Effector memory CD4-positive, alpha-beta T cell (primary cell): ENCODE data around the gene LIN28A.

Source experiments
- DNase-seq, 3 donors: peaks; one replicate each; pipeline ENCODE4 v3.0.0-alpha.2; 2020
- H3K27ac ChIP-seq: 2 replicates; pipeline ENCODE4 v1.7.0; 2013; ENCODE audit warnings: mild to moderate bottlenecking, low read length, moderate library complexity; ENCODE audit not compliant: insufficient read depth, poor library complexity, severe bottlenecking
- H3K27me3 ChIP-seq: replicated peaks from 2 replicates; pipeline ENCODE4 v1.7.0; 2013; ENCODE audit warnings: mild to moderate bottlenecking, low read length; ENCODE audit not compliant: insufficient read depth, control insufficient read depth, poor library complexity, severe bottlenecking
- H3K36me3 ChIP-seq: 2 replicates; pipeline ENCODE4 v1.7.0; 2013; ENCODE audit warnings: mild to moderate bottlenecking, low read length, moderate library complexity; ENCODE audit not compliant: control insufficient read depth, insufficient read depth
- H3K4me1 ChIP-seq: 2 replicates; pipeline ENCODE4 v1.7.0; 2013; ENCODE audit warnings: low read length, mild to moderate bottlenecking; ENCODE audit not compliant: control insufficient read depth, insufficient read depth, poor library complexity, severe bottlenecking
- H3K4me3 ChIP-seq: 2 replicates; pipeline ENCODE4 v1.7.0; 2013; ENCODE audit warnings: low read length, low read depth, mild to moderate bottlenecking; ENCODE audit not compliant: insufficient read depth, poor library complexity, severe bottlenecking
- H3K9me3 ChIP-seq: 2 replicates; pipeline ENCODE4 v1.7.0; 2013; ENCODE audit warnings: mild to moderate bottlenecking, low read length, moderate library complexity; ENCODE audit not compliant: control insufficient read depth

LIN28A gene

DNA sequence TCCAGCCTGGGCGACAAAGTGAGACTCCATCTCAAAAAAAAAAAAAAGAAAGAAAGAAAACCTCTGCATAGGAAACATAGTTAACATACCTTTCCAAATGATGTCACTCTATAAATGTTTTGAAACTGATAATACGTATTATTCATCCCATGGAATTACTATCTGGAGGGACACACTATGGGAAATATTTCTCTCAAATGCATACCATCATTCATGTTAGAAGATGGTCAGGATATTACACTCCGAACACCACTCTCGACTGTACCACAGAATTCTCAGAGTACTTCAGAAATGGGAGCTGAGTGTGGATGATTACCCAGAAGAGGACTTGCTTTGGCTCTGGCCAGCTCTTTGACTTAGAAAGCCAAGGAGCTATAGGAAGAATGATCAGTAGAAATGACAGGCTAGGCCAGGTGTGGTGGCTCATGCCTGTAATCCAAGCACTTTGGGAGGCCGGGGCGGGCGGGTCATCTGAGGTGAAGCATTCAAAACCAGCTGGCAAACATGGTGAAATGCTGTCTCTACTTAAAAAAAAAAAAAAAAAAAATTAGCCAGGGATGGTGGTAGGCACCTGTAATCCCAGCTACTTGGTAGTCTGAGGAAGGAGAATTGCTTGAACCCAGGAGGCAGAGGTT is 5.2 kb upstream of the LIN28A start:
- no peak overlapping the region for H3K27ac ChIP-seq
- no peak overlapping the region for H3K4me3 ChIP-seq
- H3K9me3 ChIP-seq: no peaks in the 10 kb centered on the region
- H3K27me3 ChIP-seq: peaks cover 2% of the 10 kb centered on the region
- H3K36me3 ChIP-seq: no peaks in the 10 kb centered on the region
- H3K4me1 ChIP-seq: peaks cover 14% of the 10 kb centered on the region
- no peak for DNase-seq

DNA sequence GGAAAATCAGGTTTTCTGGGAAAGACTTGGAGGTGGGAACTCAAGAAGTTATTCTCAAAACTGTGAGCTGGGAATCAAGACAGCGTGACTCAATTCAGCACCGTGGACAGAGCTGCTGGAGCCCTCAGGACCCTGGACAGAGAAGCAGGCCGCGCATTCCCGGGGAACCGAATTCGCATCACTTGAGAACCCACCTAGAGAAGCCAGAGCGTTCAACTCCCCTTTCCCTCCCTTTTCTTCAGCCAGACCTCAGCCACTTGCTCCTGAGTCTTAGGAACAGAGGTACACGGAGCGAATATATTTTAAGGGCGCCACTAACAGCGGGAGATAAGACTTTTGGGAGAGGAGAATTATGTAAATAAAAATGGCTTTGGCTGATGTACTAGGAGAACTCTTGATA is 2.0 kb upstream of the LIN28A start:
- Histone ChIP-seq H3K27ac (no peak overlapping the region), H3K4me1 (peaks cover 20% of the 10 kb centered on the region), H3K4me3 (no peak overlapping the region), H3K36me3 (no peaks in the 10 kb centered on the region), H3K9me3 (no peaks in the 10 kb centered on the region), H3K27me3 (peaks cover 27% of the 10 kb centered on the region)
- peak; percentile 42 to 66 (median 59) for DNase-seq

DNA sequence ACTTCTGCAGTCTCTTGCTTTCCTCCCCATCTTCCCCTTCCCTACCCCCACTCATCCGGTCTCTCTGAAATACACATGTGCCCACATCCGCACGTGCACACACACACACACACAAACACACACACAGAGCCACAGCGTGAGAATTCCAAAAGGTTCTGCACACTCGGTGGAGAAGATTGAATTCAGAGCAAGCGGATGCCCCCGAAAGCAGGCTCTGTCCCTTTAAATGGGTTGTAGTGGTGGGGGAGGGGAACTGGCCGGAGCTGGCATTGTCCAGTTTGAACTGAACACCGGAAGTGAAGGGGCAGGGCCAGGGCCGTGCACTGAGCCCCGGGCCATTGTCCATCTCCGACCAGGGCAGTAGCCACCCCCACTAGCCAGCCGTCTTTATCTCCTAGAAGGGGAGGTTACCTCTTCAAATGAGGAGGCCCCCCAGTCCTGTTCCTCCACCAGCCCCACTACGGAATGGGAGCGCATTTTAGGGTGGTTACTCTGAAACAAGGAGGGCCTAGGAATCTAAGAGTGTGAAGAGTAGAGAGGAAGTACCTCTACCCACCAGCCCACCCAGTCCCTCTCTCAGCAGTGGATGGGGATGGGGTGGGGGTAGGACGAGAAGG is 1.3 kb upstream of the LIN28A start:
- Histone ChIP-seq H3K4me1 (peaks cover 20% of the 10 kb centered on the region), H3K27ac (no peak overlapping the region), H3K36me3 (no peaks in the 10 kb centered on the region), H3K27me3 (peaks cover 27% of the 10 kb centered on the region), H3K9me3 (no peaks in the 10 kb centered on the region), H3K4me3 (no peak overlapping the region)
- no peak for DNase-seq

DNA sequence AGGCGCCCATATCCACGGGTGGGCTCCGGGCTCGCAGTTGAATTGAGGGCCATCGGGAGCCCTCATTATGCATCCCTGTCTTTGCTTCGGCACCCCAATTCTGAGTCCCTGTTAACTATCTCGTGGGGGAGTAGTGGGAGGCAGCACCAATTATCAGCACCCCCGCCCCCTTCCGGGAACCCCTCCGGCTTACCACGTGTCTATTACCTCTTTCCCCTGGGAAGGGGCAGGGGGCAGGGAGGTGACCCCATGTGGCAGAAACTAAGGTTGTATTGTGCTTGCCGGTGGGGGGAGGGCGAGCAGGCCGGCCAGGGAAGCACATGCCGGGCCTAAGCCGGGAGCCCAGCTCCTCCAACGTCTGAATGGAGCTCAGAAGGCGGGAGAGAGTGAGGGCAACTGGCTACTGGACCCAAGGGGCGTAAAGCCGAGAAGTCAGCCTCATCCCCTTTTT is 1.0 kb downstream of the LIN28A start:
- Histone ChIP-seq H3K9me3 (no peaks in the 10 kb centered on the region), H3K27me3 (peaks cover 27% of the 10 kb centered on the region), H3K27ac (no peak overlapping the region)

DNA sequence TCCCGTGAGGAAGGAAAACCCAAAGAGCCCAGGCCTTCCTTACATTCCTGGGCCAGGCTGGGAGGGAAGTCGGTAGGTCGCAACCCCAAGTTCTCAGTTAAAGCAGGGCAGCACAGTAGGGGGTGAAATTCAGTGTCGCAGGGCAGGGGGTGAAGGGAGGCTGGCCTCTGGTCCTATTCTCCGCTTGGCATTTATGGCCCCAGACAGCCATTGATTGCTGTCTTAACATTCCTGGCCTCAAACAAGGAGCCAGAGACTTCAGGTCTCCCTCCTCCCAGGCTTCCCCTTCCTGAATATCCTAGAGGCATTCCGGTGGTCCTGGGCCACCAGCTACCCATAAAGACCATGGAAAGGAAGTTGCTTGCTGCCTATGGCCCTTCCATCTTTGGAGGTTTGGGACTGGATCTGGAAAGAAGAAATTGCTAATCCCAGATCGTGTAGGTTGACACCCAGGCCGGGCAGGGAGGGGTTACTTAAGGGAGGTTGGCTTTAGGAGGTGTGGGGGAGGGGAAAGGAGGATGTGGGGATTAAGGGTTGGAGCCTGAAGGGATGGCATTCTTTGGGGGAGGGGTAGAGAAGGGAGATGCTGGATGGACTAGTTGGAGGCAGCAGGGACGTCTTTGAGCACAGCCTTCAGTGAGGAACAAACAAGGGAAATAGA is 1.7 kb downstream of the LIN28A start:
- Histone ChIP-seq H3K4me1 (peaks cover 20% of the 10 kb centered on the region), H3K27ac (no peak overlapping the region), H3K4me3 (no peak overlapping the region), H3K9me3 (no peaks in the 10 kb centered on the region), H3K36me3 (no peaks in the 10 kb centered on the region), H3K27me3 (peaks cover 27% of the 10 kb centered on the region)
- no peak for DNase-seq

More for the DNA sequence above, 1.0 kb downstream of the LIN28A start:
- Histone ChIP-seq H3K4me3 (no peak overlapping the region), H3K36me3 (no peaks in the 10 kb centered on the region), H3K4me1 (peaks cover 20% of the 10 kb centered on the region)
- DNase-seq: no peak

DNA sequence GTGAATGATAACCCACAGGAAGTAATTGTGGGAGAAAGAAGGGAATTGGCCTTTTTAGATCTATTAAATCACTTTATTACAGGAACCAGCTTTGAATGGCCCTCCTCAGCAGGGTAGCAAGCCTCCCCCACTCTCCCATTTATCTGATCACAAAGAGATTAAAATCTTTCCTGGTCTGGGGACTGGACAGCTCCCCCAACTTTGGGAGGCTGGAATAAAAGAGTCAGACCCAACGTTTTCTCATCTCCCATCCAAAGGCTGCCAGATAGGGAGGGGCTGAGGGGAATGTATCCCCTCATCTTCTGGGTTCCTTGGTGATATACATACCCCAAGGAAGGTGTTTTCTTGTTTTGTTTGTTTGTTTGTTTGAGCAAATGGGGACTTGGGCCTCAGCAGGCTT is 2.4 kb downstream of the LIN28A start:
- H3K4me1 ChIP-seq: peaks cover 20% of the 10 kb centered on the region
- H3K4me3 ChIP-seq: no peak overlapping the region
- DNase-seq: no peak
- no peaks in the 10 kb centered on the region for H3K36me3 ChIP-seq
- H3K27ac ChIP-seq: no peak overlapping the region
- peaks cover 27% of the 10 kb centered on the region for H3K27me3 ChIP-seq
- no peaks in the 10 kb centered on the region for H3K9me3 ChIP-seq

DNA sequence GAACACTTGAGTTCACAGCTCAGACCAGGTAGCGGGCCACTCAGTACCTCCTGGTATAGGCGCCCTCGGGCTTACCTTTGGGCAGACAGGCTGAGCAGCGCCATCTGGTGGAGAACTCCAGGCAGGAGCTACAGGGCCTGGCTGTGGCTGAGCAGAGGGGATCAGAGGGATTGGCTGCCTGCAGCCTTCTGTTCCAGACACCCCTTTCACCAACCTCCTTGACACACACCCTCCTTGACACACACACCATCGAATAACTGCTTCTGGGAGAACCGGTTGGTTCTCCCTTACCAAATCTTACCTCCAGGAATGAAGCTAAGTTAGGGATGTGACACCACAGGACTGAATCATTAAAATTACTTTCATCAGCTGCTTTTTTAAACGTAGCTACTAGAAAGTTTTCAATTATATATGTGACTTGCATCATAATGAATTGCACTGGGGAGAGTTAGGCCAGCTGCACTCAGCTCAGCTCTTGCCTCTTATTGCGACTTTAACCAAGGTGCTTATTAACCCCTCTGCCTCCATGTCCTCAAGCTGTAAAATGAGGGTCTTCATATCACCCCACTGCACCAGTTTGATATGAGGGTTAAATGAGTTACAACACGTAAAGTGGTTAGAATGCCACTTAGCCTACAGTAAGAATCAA is 6.6 kb downstream of the LIN28A start:
- H3K27ac ChIP-seq: no peak overlapping the region
- no peaks in the 10 kb centered on the region for H3K9me3 ChIP-seq
- H3K27me3 ChIP-seq: peaks cover 6% of the 10 kb centered on the region
- no peaks in the 10 kb centered on the region for H3K4me1 ChIP-seq
- peak; percentile 62 to 77 (median 65) for DNase-seq
- H3K4me3 ChIP-seq: no peak overlapping the region
- H3K36me3 ChIP-seq: no peaks in the 10 kb centered on the region

DNA sequence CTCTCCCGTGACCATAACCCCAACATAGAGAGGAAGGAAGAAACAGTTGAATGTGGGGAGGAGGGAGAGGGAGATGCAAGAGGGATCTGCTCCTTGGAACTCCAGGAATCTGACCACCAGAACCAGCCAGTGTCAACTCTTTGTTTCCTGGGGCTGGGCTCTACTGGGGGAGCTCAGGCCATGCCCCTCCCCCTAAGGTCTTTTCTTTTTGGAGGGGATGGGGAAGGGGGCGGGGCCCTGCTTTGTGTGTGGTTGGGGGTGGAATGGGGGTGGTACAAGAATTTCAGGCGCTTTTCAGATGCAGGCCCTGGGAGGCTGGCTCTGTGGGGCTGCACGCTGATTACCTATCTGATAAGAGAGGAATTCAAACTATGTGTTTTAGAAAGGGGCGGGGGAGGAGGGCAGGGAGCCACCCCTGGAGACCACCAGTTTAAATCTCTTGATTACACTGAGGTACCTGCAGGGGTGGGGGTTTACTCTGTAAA is 8.3 kb downstream of the LIN28A start:
- no peaks in the 10 kb centered on the region for H3K9me3 ChIP-seq
- no peaks in the 10 kb centered on the region for H3K4me1 ChIP-seq
- no peak overlapping the region for H3K4me3 ChIP-seq
- no peaks in the 10 kb centered on the region for H3K36me3 ChIP-seq
- H3K27ac ChIP-seq: no peak overlapping the region
- no peak for DNase-seq
- H3K27me3 ChIP-seq: no peaks in the 10 kb centered on the region

DNA sequence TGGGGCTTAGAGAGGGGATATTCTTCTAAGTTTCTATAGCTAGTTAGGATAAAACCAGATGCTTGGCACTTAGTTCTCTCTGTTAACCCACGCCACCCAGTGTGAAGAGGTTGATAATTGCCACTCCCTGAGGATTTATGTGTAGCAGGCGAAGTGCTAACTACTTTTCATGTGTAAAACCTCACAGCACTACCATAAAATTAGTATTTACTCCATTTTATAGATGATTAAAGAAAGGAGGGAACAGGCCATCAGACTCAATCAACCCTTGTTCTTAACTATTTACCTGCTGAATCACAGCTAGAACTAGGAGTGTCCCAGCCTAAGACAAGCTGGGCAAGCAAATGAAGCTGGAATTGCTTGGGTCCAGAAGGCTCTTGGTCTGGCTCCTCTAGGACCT is 8.9 kb downstream of the LIN28A start:
- no peaks in the 10 kb centered on the region for H3K27me3 ChIP-seq
- no peaks in the 10 kb centered on the region for H3K4me1 ChIP-seq
- H3K4me3 ChIP-seq: no peak overlapping the region
- no peak for DNase-seq
- no peak overlapping the region for H3K27ac ChIP-seq
- no peaks in the 10 kb centered on the region for H3K36me3 ChIP-seq
- no peaks in the 10 kb centered on the region for H3K9me3 ChIP-seq

DNA sequence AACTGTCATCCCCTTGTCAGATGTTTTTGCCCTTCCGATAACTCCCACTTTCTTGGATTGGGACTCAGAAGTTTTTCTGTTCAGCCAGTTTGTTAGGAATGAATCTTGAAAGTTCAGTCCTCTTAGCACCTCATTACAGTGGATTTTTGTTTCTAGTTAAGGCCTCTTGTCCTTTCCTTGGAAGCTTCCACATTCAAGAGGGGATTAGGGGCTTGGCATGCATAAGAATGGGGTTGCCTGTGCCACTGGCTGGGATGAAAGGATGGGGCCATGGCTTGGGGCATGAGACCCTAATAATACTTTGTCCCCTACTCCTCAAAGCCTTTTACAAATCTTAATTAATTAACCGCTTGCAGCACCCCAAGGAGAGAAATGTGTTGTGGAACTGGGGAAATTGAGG is 19.1 kb downstream of the LIN28A start:
- no peak overlapping the region for H3K27ac ChIP-seq
- no peaks in the 10 kb centered on the region for H3K9me3 ChIP-seq
- H3K36me3 ChIP-seq: peaks cover 6% of the 10 kb centered on the region
- H3K4me3 ChIP-seq: no peak overlapping the region
- no peaks in the 10 kb centered on the region for H3K27me3 ChIP-seq
- H3K4me1 ChIP-seq: peaks cover 19% of the 10 kb centered on the region
- no peak for DNase-seq
